Neuronal stem cell (in vitro differentiated cells): Measurements from ENCODE around the gene SWAP70. TPM values are rescaled to one million over a fixed set of nuclear protein-coding genes. Genes with fewer than 3 reads are reported as not detected.

Source experiments
- DNase-seq: peaks from one replicate; pipeline ENCODE4 v3.0.0-alpha.2; 2013; ENCODE audit warnings: low spot score
- H2AFZ ChIP-seq: one replicate; pipeline ENCODE4 v1.6.1; 2013; ENCODE audit warnings: mild to moderate bottlenecking, low read length, inconsistent platforms
- H2AK5ac ChIP-seq: 2 replicates; pipeline ENCODE4 v1.6.1; 2013; ENCODE audit warnings: low read depth, mild to moderate bottlenecking, inconsistent platforms, low read length, moderate library complexity, mixed read lengths
- H2BK120ac ChIP-seq: 2 replicates; pipeline ENCODE4 v1.6.1; 2013; ENCODE audit warnings: low read depth, mild to moderate bottlenecking, inconsistent platforms, low read length, moderate library complexity, mixed read lengths
- H2BK12ac ChIP-seq: one replicate; pipeline ENCODE4 v1.6.1; 2013; ENCODE audit warnings: low read length, inconsistent platforms
- H2BK15ac ChIP-seq: 2 replicates; pipeline ENCODE4 v1.6.1; 2013; ENCODE audit warnings: mild to moderate bottlenecking, low read length, inconsistent platforms, mixed read lengths
- H2BK5ac ChIP-seq: one replicate; pipeline ENCODE4 v1.6.1; 2013; ENCODE audit warnings: inconsistent platforms, mild to moderate bottlenecking, low read length, moderate library complexity
- H3K14ac ChIP-seq: one replicate; pipeline ENCODE4 v1.6.1; 2013; ENCODE audit warnings: low read length, inconsistent platforms
- H3K18ac ChIP-seq: 2 replicates; pipeline ENCODE4 v1.6.1; 2013; ENCODE audit warnings: low read length, inconsistent platforms
- H3K23ac ChIP-seq: 2 replicates; pipeline ENCODE4 v1.6.1; 2013; ENCODE audit warnings: low read depth, mild to moderate bottlenecking, mixed read lengths, low read length, inconsistent platforms; ENCODE audit not compliant: poor library complexity
- H3K27ac ChIP-seq: replicated peaks from 3 replicates; pipeline ENCODE4 v1.5.1; 2013; ENCODE audit warnings: low read length, inconsistent platforms
- H3K27me3 ChIP-seq, 3 experiments: 2 replicates each; pipeline ENCODE4 v1.6.1; 2013; ENCODE audit warnings: low read length in 3 of 3, mild to moderate bottlenecking in 2 of 3, inconsistent platforms in 1 of 3, low read depth in 1 of 3, mixed read lengths in 1 of 3, moderate library complexity in 1 of 3; ENCODE audit not compliant: control insufficient read depth in 3 of 3, insufficient read depth in 3 of 3
- H3K36me3 ChIP-seq, 2 donors: replicated peaks in 1 of 2; 2 replicates each; pipeline ENCODE4 v1.6.1; 2013; ENCODE audit warnings: low read length in 2 of 2; ENCODE audit not compliant: control insufficient read depth in 2 of 2, insufficient read depth in 2 of 2
- H3K4ac ChIP-seq: 2 replicates; pipeline ENCODE4 v1.6.1; 2013; ENCODE audit warnings: inconsistent platforms, mild to moderate bottlenecking, low read length, moderate library complexity
- H3K4me1 ChIP-seq, 2 donors: 1 replicate in 1 of 2; 2 replicates in 1 of 2; pipeline ENCODE4 v1.6.1; 2013; ENCODE audit warnings: low read length in 2 of 2, low read depth in 1 of 2; ENCODE audit not compliant: control insufficient read depth in 2 of 2, insufficient read depth in 1 of 2
- H3K4me2 ChIP-seq: one replicate; pipeline ENCODE4 v1.6.1; 2013; ENCODE audit warnings: mild to moderate bottlenecking, low read length, inconsistent platforms; ENCODE audit not compliant: insufficient read depth, poor library complexity, severe bottlenecking
- H3K4me3 ChIP-seq, 2 donors: 2 replicates each; pipeline ENCODE4 v1.5.1; 2013; ENCODE audit warnings: low read length in 2 of 2, mild to moderate bottlenecking in 2 of 2, inconsistent platforms in 1 of 2, moderate library complexity in 1 of 2
- H3K79me1 ChIP-seq: one replicate; pipeline ENCODE4 v1.6.1; 2013; ENCODE audit warnings: low read depth, mild to moderate bottlenecking, inconsistent platforms, low read length, moderate library complexity
- H3K9ac ChIP-seq: one replicate; pipeline ENCODE4 v1.6.1; 2013; ENCODE audit warnings: mild to moderate bottlenecking, low read depth, low read length, inconsistent platforms; ENCODE audit not compliant: poor library complexity
- H3K9me3 ChIP-seq, 2 donors: replicated peaks in 1 of 2; 2 replicates each; pipeline versions ENCODE3 to v1.6.1; 2013; ENCODE audit warnings: low read length in 2 of 2, mild to moderate bottlenecking in 2 of 2, inconsistent platforms in 1 of 2, low read depth in 1 of 2, mixed read lengths in 1 of 2, moderate library complexity in 1 of 2; ENCODE audit not compliant: control insufficient read depth in 2 of 2, insufficient read depth in 1 of 2
- H4K8ac ChIP-seq: one replicate; pipeline ENCODE4 v1.6.1; 2013; ENCODE audit warnings: low read depth, mild to moderate bottlenecking, inconsistent platforms, low read length, moderate library complexity
- H4K91ac ChIP-seq: one replicate; pipeline ENCODE4 v1.6.1; 2013; ENCODE audit warnings: low read length, low read depth, mild to moderate bottlenecking, inconsistent platforms; ENCODE audit not compliant: poor library complexity
- WGBS, 2 donors: extraction: QIAGEN DNeasy Blood & Tissue Kit; methylation state at CpG; one replicate each; pipeline ENCODE4 v1.1.7; 2013; ENCODE audit warnings: missing lambda C conversion rate in 2 of 2, mixed read lengths in 1 of 2; ENCODE audit not compliant: insufficient read length in 2 of 2, insufficient replicate concordance in 1 of 2; ENCODE audit errors: extremely low coverage in 2 of 2; 5-methylcytosine and 5-hydroxymethylcytosine counted together
- polyA plus RNA-seq, 2 experiments: library from polyadenylated mRNA; stranded (reverse); fragments of 200-250 nt; gene quantifications; one replicate each; pipeline ENCODE4 v1.2.3, GENCODE V29; 2013

Gene SWAP70
- polyA plus RNA-seq (2013, experiment 1 of 2), result 20.5 TPM
- 21.1 TPM for polyA plus RNA-seq (2013, experiment 2 of 2)

- Histone ChIP-seq H2AK5ac (peak within 1 kb of the TSS; percentile 5), H3K27ac (no peak within 1 kb of the TSS), H3K18ac (peak within 1 kb of the TSS; percentile 96), H4K91ac (no peak within 1 kb of the TSS), H3K4me1 (no peaks in the 10 kb centered on the region), H3K27me3 (no peaks in the 10 kb centered on the region), H3K23ac (peak within 1 kb of the TSS; percentile 96), H3K79me1 (peaks cover 5% of the 10 kb centered on the region), H3K4me3 (peak within 1 kb of the TSS; percentile 62 to 93), H2BK5ac (peak within 1 kb of the TSS; percentile 83), H2AFZ (peak within 1 kb of the TSS; percentile 89), H3K14ac (peak within 1 kb of the TSS; percentile 85), H2BK15ac (no peak within 1 kb of the TSS), H2BK12ac (peak within 1 kb of the TSS; percentile 49), H3K9ac (peak within 1 kb of the TSS; percentile 91), H3K4ac (no peak within 1 kb of the TSS), H2BK120ac (no peak within 1 kb of the TSS), H3K36me3 (peaks cover 0 to 2% of the 10 kb centered on the region in 2 donors), H4K8ac (no peak within 1 kb of the TSS), H3K4me2 (peak within 1 kb of the TSS; percentile 91), H3K9me3 (peaks cover 0 to 17% of the 10 kb centered on the region in 2 donors)
- no CpG with 5 or more reads among the region's 38 CpGs for WGBS, 2 donors
- peak; percentile 80 for DNase-seq
These were observed at the start of gene SWAP70 for GRCh38 chr11:9663699-9664275. TSS of gene SWAP70 (plus strand) at chr11:9664077. CDS start at chr11:9664180, 103 bp downstream.

- Histone ChIP-seq H4K91ac (no peak overlapping the region), H3K4me1 (peaks cover 0 to 13% of the 10 kb centered on the region in 2 donors), H2BK5ac (no peak overlapping the region), H3K27ac (no peak overlapping the region), H2BK15ac (no peak overlapping the region), H3K36me3 (no peaks in the 10 kb centered on the region), H3K9ac (no peak overlapping the region), H3K27me3 (peaks cover 0 to 3% (median 0%) of the 10 kb centered on the region in 3 experiments), H3K18ac (no peak overlapping the region), H3K79me1 (no peaks in the 10 kb centered on the region), H3K14ac (no peak overlapping the region), H2BK12ac (no peak overlapping the region), H2AFZ (no peak overlapping the region), H3K23ac (no peak overlapping the region), H3K9me3 (peaks cover 0 to 4% of the 10 kb centered on the region in 2 donors), H2BK120ac (no peak overlapping the region), H3K4me2 (no peak overlapping the region), H4K8ac (no peak overlapping the region), H3K4ac (no peak overlapping the region), H2AK5ac (peak overlapping the region; percentile 14), H3K4me3 (no peak overlapping the region)
- DNase-seq, result no peak
- no CpG with 5 or more reads among the region's 2 CpGs for WGBS, 2 donors
These were observed 48.8 kb upstream of the SWAP70 start for GRCh38 chr11:9615031-9615451.

- no peak overlapping the region for H2BK5ac ChIP-seq
- peaks cover 0 to 11% of the 10 kb centered on the region in 2 donors for H3K4me1 ChIP-seq
- H3K23ac ChIP-seq, result no peak overlapping the region
- no peak overlapping the region for H2BK12ac ChIP-seq
- no peak overlapping the region for H4K8ac ChIP-seq
- H2AK5ac ChIP-seq, result no peak overlapping the region
- H3K27me3 ChIP-seq, result peaks cover 0 to 3% (median 0%) of the 10 kb centered on the region in 3 experiments
- no peak overlapping the region for H2BK15ac ChIP-seq
- no peak overlapping the region for H3K4ac ChIP-seq
- peaks cover 0 to 4% of the 10 kb centered on the region in 2 donors for H3K9me3 ChIP-seq
- H3K9ac ChIP-seq, result no peak overlapping the region
- no peak overlapping the region for H3K4me3 ChIP-seq
- no CpG with 5 or more reads among the region's 2 CpGs for WGBS, 2 donors
- no peak overlapping the region for H3K4me2 ChIP-seq
- H2BK120ac ChIP-seq, result no peak overlapping the region
- H3K27ac ChIP-seq, result no peak overlapping the region
- no peak overlapping the region for H4K91ac ChIP-seq
- no peak for DNase-seq
- no peaks in the 10 kb centered on the region for H3K36me3 ChIP-seq
- no peak overlapping the region for H2AFZ ChIP-seq
- H3K18ac ChIP-seq, result no peak overlapping the region
- H3K79me1 ChIP-seq, result no peaks in the 10 kb centered on the region
- H3K14ac ChIP-seq, result no peak overlapping the region
These were observed 47.7 kb upstream of the SWAP70 start for GRCh38 chr11:9616042-9616675.

- H3K14ac ChIP-seq, result no peak overlapping the region
- WGBS, 2 donors, result no CpG with 5 or more reads among the region's 4 CpGs
- H3K18ac ChIP-seq, result no peak overlapping the region
- H2BK12ac ChIP-seq, result no peak overlapping the region
- H3K4me2 ChIP-seq, result no peak overlapping the region
- H3K4ac ChIP-seq, result no peak overlapping the region
- no peak overlapping the region for H2BK15ac ChIP-seq
- no peak overlapping the region for H4K91ac ChIP-seq
- no peak overlapping the region for H3K9ac ChIP-seq
- no peak for DNase-seq
- H3K27me3 ChIP-seq, result peaks cover 0 to 3% (median 0%) of the 10 kb centered on the region in 3 experiments
- peaks cover 0 to 4% of the 10 kb centered on the region in 2 donors for H3K9me3 ChIP-seq
- no peaks in the 10 kb centered on the region for H3K79me1 ChIP-seq
- no peak overlapping the region for H3K23ac ChIP-seq
- H4K8ac ChIP-seq, result no peak overlapping the region
- H2BK5ac ChIP-seq, result no peak overlapping the region
- H3K36me3 ChIP-seq, result no peaks in the 10 kb centered on the region
- no peak overlapping the region for H2AFZ ChIP-seq
- H3K4me1 ChIP-seq, result peaks cover 0 to 11% of the 10 kb centered on the region in 2 donors
- no peak overlapping the region for H3K4me3 ChIP-seq
- H2AK5ac ChIP-seq, result no peak overlapping the region
- H2BK120ac ChIP-seq, result no peak overlapping the region
- H3K27ac ChIP-seq, result no peak overlapping the region
These were observed 47.0 kb upstream of the SWAP70 start for GRCh38 chr11:9616858-9617257.
